Subcutaneous adipose tissue (tissue), 4 donors: Measurements from ENCODE around the gene FLRT2. TPM values are rescaled to one million over a fixed set of nuclear protein-coding genes. Genes with fewer than 3 reads are reported as not detected.

Source experiments
- total RNA-seq, 4 donors: library from RNA; depleted of rRNA; stranded (reverse); fragments of >200 nt; gene quantifications; one replicate each; pipeline ENCODE4 v1.1.0, GENCODE V29; 2016
- TF ChIP-seq, protein P1 (sequence below): fragments of 450-650 bp; IDR thresholded peaks from one replicate; pipeline ENCODE4 v1.5.1; 2016; ENCODE audit warnings: low read depth, mild to moderate bottlenecking, control low read depth, antibody characterized with exemption, moderate library complexity

Gene FLRT2, protein sequence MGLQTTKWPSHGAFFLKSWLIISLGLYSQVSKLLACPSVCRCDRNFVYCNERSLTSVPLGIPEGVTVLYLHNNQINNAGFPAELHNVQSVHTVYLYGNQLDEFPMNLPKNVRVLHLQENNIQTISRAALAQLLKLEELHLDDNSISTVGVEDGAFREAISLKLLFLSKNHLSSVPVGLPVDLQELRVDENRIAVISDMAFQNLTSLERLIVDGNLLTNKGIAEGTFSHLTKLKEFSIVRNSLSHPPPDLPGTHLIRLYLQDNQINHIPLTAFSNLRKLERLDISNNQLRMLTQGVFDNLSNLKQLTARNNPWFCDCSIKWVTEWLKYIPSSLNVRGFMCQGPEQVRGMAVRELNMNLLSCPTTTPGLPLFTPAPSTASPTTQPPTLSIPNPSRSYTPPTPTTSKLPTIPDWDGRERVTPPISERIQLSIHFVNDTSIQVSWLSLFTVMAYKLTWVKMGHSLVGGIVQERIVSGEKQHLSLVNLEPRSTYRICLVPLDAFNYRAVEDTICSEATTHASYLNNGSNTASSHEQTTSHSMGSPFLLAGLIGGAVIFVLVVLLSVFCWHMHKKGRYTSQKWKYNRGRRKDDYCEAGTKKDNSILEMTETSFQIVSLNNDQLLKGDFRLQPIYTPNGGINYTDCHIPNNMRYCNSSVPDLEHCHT
- 10 to 100 TPM in 2 of 4 donors, 1 to 10 TPM in 2; 8.4 to 77.8 (median 19.1) TPM for total RNA-seq

GRCh38 chr14:85529803-85530574 lies at the start of gene FLRT2:
FLRT2 (plus strand) TSS chr14:85530144; CDS start chr14:85621515, 91,371 bp downstream.
- TF ChIP-seq, protein P1, sequence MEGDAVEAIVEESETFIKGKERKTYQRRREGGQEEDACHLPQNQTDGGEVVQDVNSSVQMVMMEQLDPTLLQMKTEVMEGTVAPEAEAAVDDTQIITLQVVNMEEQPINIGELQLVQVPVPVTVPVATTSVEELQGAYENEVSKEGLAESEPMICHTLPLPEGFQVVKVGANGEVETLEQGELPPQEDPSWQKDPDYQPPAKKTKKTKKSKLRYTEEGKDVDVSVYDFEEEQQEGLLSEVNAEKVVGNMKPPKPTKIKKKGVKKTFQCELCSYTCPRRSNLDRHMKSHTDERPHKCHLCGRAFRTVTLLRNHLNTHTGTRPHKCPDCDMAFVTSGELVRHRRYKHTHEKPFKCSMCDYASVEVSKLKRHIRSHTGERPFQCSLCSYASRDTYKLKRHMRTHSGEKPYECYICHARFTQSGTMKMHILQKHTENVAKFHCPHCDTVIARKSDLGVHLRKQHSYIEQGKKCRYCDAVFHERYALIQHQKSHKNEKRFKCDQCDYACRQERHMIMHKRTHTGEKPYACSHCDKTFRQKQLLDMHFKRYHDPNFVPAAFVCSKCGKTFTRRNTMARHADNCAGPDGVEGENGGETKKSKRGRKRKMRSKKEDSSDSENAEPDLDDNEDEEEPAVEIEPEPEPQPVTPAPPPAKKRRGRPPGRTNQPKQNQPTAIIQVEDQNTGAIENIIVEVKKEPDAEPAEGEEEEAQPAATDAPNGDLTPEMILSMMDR = no peak

- TF ChIP-seq, protein P1 = no peak
Observed at GRCh38 chr14:85481471-85481870, 48.5 kb upstream of the FLRT2 start.

GRCh38 chr14:85482552-85482951 lies 47.4 kb upstream of the FLRT2 start:
- TF ChIP-seq, protein P1 = no peak

GRCh38 chr14:85483037-85483436 lies 46.9 kb upstream of the FLRT2 start:
- TF ChIP-seq, protein P1 = no peak

DNA sequence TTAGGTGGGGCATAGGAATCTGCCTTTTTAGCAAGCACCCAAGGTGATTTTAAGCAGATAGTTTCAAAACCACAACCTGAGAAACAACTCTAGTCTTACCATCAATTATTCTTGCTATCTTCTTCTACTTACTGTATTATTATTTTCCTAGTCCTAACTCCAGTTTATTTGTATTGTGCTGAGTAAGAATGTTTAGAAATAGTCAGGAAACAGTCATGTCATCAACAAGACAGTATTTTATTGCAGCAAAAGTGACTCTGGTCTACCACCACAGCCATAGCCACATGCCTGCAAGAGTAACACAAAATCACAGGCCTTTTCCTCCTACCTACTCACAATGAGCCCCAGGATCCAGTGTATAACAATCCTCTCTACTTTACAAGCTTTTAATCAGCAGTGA lies 46.3 kb upstream of the FLRT2 start:
- TF ChIP-seq, protein P1 = no peak

GRCh38 chr14:85487215-85487614 lies 42.7 kb upstream of the FLRT2 start:
- TF ChIP-seq, protein P1 = no peak

DNA sequence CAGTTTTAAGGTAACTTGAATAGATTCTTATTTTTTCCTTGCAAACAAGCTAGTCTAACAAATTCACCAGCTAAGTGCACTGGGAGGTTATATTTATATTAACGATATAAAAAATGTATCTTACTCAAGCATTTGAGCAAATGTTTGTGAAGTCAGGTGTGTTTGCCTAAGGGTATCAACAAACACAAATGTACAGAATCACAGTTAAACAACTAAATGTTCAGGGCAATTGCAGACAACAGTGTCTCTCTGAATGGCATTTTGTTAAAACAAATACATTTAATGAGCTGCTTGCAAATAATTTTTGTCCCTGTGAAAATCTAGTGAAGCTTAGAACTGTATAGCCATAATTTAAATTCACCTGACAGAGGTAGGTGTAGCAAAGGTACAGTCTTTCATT lies 28.2 kb upstream of the FLRT2 start:
- TF ChIP-seq, protein P1 = no peak
